GM12878 (cell line): Measurements from ENCODE around the gene ATF4. TPM values are rescaled to one million over a fixed set of nuclear protein-coding genes. Genes with fewer than 3 reads are reported as not detected.

Experiments
- ATAC-seq: fragments of 200-7000 bp; cut with Tn5 transposase; 3 replicates; pipeline ENCODE4 v1.9.1; 2020; ENCODE audit warnings: mild to moderate bottlenecking, moderate library complexity
- BruUV-seq: library from RNA; stranded (reverse); fragments of 400-500 nt; replicated peaks from 2 replicates; lab custom pipeline; 2021; lab: Mats Ljungman, UMichigan
- CTCF ChIA-PET: fragments of 300-600 bp; sonication (Branson Sonifier 250); formaldehyde crosslinking; extraction: SDS; loops from one replicate; lab custom pipeline; 2021; ENCODE audit warnings: inconsistent platforms; lab: Yijun Ruan, JAX
- POLR2A ChIA-PET: fragments of 350-600 bp; formaldehyde crosslinking; extraction: SDS; loops from one replicate; lab custom pipeline; 2021; ENCODE audit warnings: inconsistent platforms; lab: Charles Lee
- RAD21 ChIA-PET: fragments of 300-600 bp; sonication (Branson Sonifier 250); formaldehyde crosslinking; loops from one replicate; lab custom pipeline; 2023; ENCODE audit warnings: antibody characterized with exemption; ENCODE audit not compliant: unreplicated experiment; lab: Charles Lee
- SMC1A ChIA-PET: fragments of 300-600 bp; sonication (Branson Sonifier 250); formaldehyde crosslinking; loops from one replicate; lab custom pipeline; 2023; ENCODE audit not compliant: unreplicated experiment, uncharacterized antibody; lab: Charles Lee
- DNase-seq: peaks from one replicate; pipeline ENCODE4 v3.0.0-alpha.2; 2011; ENCODE audit warnings: low read depth, low spot score
- FAIRE-seq: peaks from 3 replicates; lab custom pipeline; 2011; peaks lifted over from hg19 to GRCh38; lab: Jason Lieb, UNC
- H2AFZ ChIP-seq: 2 replicates; pipeline ENCODE4 v1.6.0; 2011; ENCODE audit warnings: low read depth, low read length, control low read depth; ENCODE audit not compliant: control insufficient read depth
- H3K27ac ChIP-seq: 2 replicates; pipeline ENCODE4 v1.5.1; 2011; ENCODE audit warnings: control low read depth; ENCODE audit not compliant: control insufficient read depth, insufficient read depth
- H3K27me3 ChIP-seq, 2 experiments: replicated peaks in 1 of 2; 2 replicates each; pipeline versions ENCODE4 v1.6.0 to v1.6.1; 2011; ENCODE audit warnings: low read length in 1 of 2; ENCODE audit not compliant: control insufficient read depth in 2 of 2, insufficient read depth in 2 of 2
- H3K36me3 ChIP-seq, 2 experiments: 2 replicates each; pipeline ENCODE4 v1.5.1; 2011; ENCODE audit warnings: low read length in 1 of 2; ENCODE audit not compliant: control insufficient read depth in 2 of 2, insufficient read depth in 2 of 2
- H3K4me1 ChIP-seq: 2 replicates; pipeline ENCODE4 v1.6.1; 2011; ENCODE audit warnings: mild to moderate bottlenecking, low read length, moderate library complexity, mixed read lengths; ENCODE audit not compliant: control insufficient read depth, insufficient read depth
- H3K4me2 ChIP-seq: 2 replicates; pipeline ENCODE4 v1.6.0; 2011; ENCODE audit warnings: control low read depth; ENCODE audit not compliant: control insufficient read depth, insufficient read depth
- H3K4me3 ChIP-seq: fragments of 200-600 bp; sonication (generic); 2 replicates; pipeline ENCODE4 v1.5.1; 2016
- H3K79me2 ChIP-seq: 2 replicates; pipeline ENCODE4 v1.6.0; 2011; ENCODE audit warnings: low read length; ENCODE audit not compliant: control insufficient read depth, insufficient read depth
- H3K9ac ChIP-seq: 2 replicates; pipeline ENCODE4 v1.8.0; 2011; ENCODE audit warnings: low read length, control low read depth, mixed read lengths; ENCODE audit not compliant: control insufficient read depth, insufficient read depth
- H3K9me3 ChIP-seq: replicated peaks from 3 replicates; pipeline ENCODE4 v1.5.1; 2011; ENCODE audit warnings: mild to moderate bottlenecking, low read length; ENCODE audit not compliant: control insufficient read depth, insufficient read depth
- H4K20me1 ChIP-seq: 2 replicates; pipeline ENCODE4 v1.6.0; 2011; ENCODE audit not compliant: control insufficient read depth, insufficient read depth
- BRCA1 ChIP-seq: IDR thresholded peaks from 2 replicates; pipeline ENCODE4 v1.6.1; 2011; ENCODE audit warnings: low read depth, low read length, improper control_type of control experiment
- EP300 ChIP-seq, 2 experiments: fragments of 150-350 bp in 1 of 2; IDR thresholded peaks; 2 replicates each; pipeline ENCODE4 v1.6.1; 2011 to 2012; ENCODE audit warnings: low read depth in 2 of 2, low read length in 2 of 2, borderline replicate concordance in 1 of 2, improper control_type of control experiment in 1 of 2, inconsistent platforms in 1 of 2; ENCODE audit not compliant: control insufficient read depth in 1 of 2
- ESRRA ChIP-seq: IDR thresholded peaks from 2 replicates; pipeline ENCODE4 v1.6.1; 2012; ENCODE audit warnings: mild to moderate bottlenecking, low read length, improper control_type of control experiment
- HDAC2 ChIP-seq: fragments of 200-600 bp; sonication (generic); IDR thresholded peaks from 2 replicates; pipeline ENCODE4 v1.6.1; 2017
- JUNB ChIP-seq: IDR thresholded peaks from 2 replicates; pipeline ENCODE4 v1.6.1; 2016; ENCODE audit warnings: antibody characterized with exemption, mild to moderate bottlenecking
- NFYA ChIP-seq: IDR thresholded peaks from 2 replicates; pipeline ENCODE4 v1.6.1; 2011; ENCODE audit warnings: low read depth, mild to moderate bottlenecking, low read length, improper control_type of control experiment, borderline replicate concordance
- RFX5 ChIP-seq: IDR thresholded peaks from 2 replicates; pipeline ENCODE4 v1.6.1; 2011; ENCODE audit warnings: low read depth, low read length, improper control_type of control experiment
- SP1 ChIP-seq: IDR thresholded peaks from one replicate; pipeline ENCODE4 v1.6.1; 2011; ENCODE audit warnings: low read depth, low read length
- SPI1 ChIP-seq: IDR thresholded peaks from 2 replicates; pipeline ENCODE4 v1.6.1; 2011; ENCODE audit warnings: low read depth, mild to moderate bottlenecking, low read length, moderate library complexity, borderline replicate concordance; ENCODE audit not compliant: insufficient read depth
- TBL1XR1 ChIP-seq: IDR thresholded peaks from 2 replicates; pipeline ENCODE4 v1.6.1; 2012; ENCODE audit warnings: low read depth, low read length, improper control_type of control experiment
- TCF3 ChIP-seq: IDR thresholded peaks from 2 replicates; pipeline ENCODE4 v1.6.1; 2012; ENCODE audit warnings: low read depth, mild to moderate bottlenecking, low read length, borderline replicate concordance; ENCODE audit not compliant: insufficient read depth
- WRNIP1 ChIP-seq: IDR thresholded peaks from 2 replicates; pipeline ENCODE4 v1.6.1; 2011; ENCODE audit warnings: low read depth, low read length, improper control_type of control experiment, borderline replicate concordance
- ZBTB11 ChIP-seq: fragments of 450-650 bp; formaldehyde crosslinking; IDR thresholded peaks from 2 replicates; pipeline ENCODE4 v1.5.0; 2022; ENCODE audit warnings: mild to moderate bottlenecking, missing genetic modification characterization
- WGBS: methylation state at CpG from one replicate; pipeline ENCODE4 v1.1.6; 2016; ENCODE audit warnings: low lambda C conversion rate; ENCODE audit not compliant: insufficient replicate concordance, insufficient coverage; ENCODE audit errors: missing lambda C conversion rate; 5-methylcytosine and 5-hydroxymethylcytosine counted together
- in situ Hi-C: fragments of 300-500 bp; cut with MboI; formaldehyde crosslinking; loops from 9 replicates; pipeline ENCODE4 v1.14.3; 2018; ENCODE audit warnings: mixed read lengths
- intact Hi-C: fragments of 100-400 bp; cut with micrococcal nuclease; formaldehyde crosslinking; loops from one replicate; pipeline ENCODE4 v1.14.2; 2022; ENCODE audit not compliant: unreplicated experiment
- polyA plus RNA-seq, 11 experiments: library from polyadenylated mRNA; depleted of rRNA in 4 of 11; unstranded in 6 of 11; stranded (reverse) in 5 of 11; fragments of >200 nt; fragmentation: Nextera tagmentation in 4 of 11; fragmentation: Illumina TruSeq in 1 of 11; extraction: Ambion mirVana in 4 of 11; extraction: Trizol in 1 of 11; gene quantifications; 1 replicate in 1 of 11; 2 replicates in 10 of 11; pipeline versions ENCODE4 v1.2.1 to v1.2.3, GENCODE V29; 2011 to 2016; ENCODE audit warnings: inconsistent platforms in 2 of 11, missing spikeins in 2 of 11, low read depth in 1 of 11
- total RNA-seq, 4 experiments: library from RNA; depleted of rRNA in 3 of 4; stranded (reverse); fragments of >200 nt in 3 of 4; fragmentation: Illumina TruSeq in 1 of 4; extraction: Trizol in 1 of 4; gene quantifications; 2 replicates each; pipeline versions ENCODE4 v1.2.1 to v1.2.3, GENCODE V29; 2013 to 2021

ATF4 gene
- total and polyA plus RNA-seq, 10 of the 15 experiments (the other 5 are each of a cell fraction or from before 2014, with no cell fraction given), result 88.3 to 605 (median 320) TPM

- Histone ChIP-seq H3K27me3 (no peaks in the 10 kb centered on the region), H3K79me2 (no peaks in the 10 kb centered on the region), H3K27ac (no peak overlapping the region), H3K9me3 (no peaks in the 10 kb centered on the region), H4K20me1 (no peaks in the 10 kb centered on the region), H3K36me3 (peaks cover 3 to 11% of the 10 kb centered on the region in 2 experiments; a peak in 3 of 4 replicates), H3K4me1 (peaks cover 7% of the 10 kb centered on the region; the same call in 1 of the 2 replicates), H2AFZ (no peak overlapping the region), H3K4me3 (no peak overlapping the region), H3K9ac (no peak overlapping the region), H3K4me2 (no peak overlapping the region)
- in situ Hi-C loops, result loop anchor here (5.0 kb wide), 1 partner anchor 549 kb away; no protein-coding TSS in a partner anchor
- no peak for DNase-seq
- ChIA-PET RAD21 (interaction anchor here (0.8 to 2.9 kb wide), 6 partner anchors 9 to 35 kb away, joined by 3 to 30 read pairs (median 4); partner anchors contain the start of genes ATF4 and MIEF1), POLR2A (interaction anchor here (0.6 to 2.0 kb wide), 3 partner anchors 26 to 103 kb away, joined by 3 to 10 read pairs (median 6); partner anchors contain the start of gene ATF4), SMC1A (interaction anchor here (0.6 to 3.1 kb wide), 22 partner anchors 8 to 543 kb away, joined by 3 to 21 read pairs (median 4); partner anchors contain the start of genes MIEF1 and TAB1), CTCF (interaction anchor here (0.7 to 15.7 kb wide), 32 partner anchors 8 to 543 kb away, joined by 3 to 372 read pairs (median 5); partner anchors contain the start of genes ATF4, MIEF1, RPS19BP1 and TAB1)
- TF ChIP-seq TBL1XR1 (no peak), WRNIP1 (no peak), ZBTB11 (CRISPR knock-in tag) (no peak), EP300 (IDR thresholded peaks at IDR 0.05; ENCODE audit: borderline replicate concordance in 1 of 2, control insufficient read depth in 1 of 2, low read depth in 2 of 2, low read length in 2 of 2) (no peak), JUNB (no peak), RFX5 (no peak), TCF3 (no peak), NFYA (no peak), HDAC2 (no peak), SPI1 (no peak), BRCA1 (no peak), SP1 (no peak), ESRRA (no peak)
- no peak for ATAC-seq
- BruUV-seq, result no TSS peak
- intact Hi-C loops, result loop anchor here (1.0 to 5.0 kb wide), 2 partner anchors 36 to 544 kb away; no protein-coding TSS in a partner anchor
- 77% methylated on average over 4 of the region's 4 CpGs for WGBS
- FAIRE-seq, result no peak
These were observed 26.6 kb upstream of the ATF4 start for GRCh38 chr22:39493759-39494158.
